Measurements from ENCODE around the gene DSTN.

Gene DSTN

GRCh38 chr20:17555106-17555505 is 14.8 kb upstream of the DSTN start:
- no peak for DNase-seq

- DNase-seq: peak; percentile 49
Measured at GRCh38 chr20:17556837-17557674, 12.8 kb upstream of the DSTN start.

GRCh38 chr20:17557675-17558006 is 12.2 kb upstream of the DSTN start:
- peak; percentile 62 for DNase-seq

GRCh38 chr20:17558154-17558940 is 11.5 kb upstream of the DSTN start:
- peak; percentile 62 for DNase-seq

GRCh38 chr20:17558941-17559304 is 11.0 kb upstream of the DSTN start:
- no peak for DNase-seq

DNA sequence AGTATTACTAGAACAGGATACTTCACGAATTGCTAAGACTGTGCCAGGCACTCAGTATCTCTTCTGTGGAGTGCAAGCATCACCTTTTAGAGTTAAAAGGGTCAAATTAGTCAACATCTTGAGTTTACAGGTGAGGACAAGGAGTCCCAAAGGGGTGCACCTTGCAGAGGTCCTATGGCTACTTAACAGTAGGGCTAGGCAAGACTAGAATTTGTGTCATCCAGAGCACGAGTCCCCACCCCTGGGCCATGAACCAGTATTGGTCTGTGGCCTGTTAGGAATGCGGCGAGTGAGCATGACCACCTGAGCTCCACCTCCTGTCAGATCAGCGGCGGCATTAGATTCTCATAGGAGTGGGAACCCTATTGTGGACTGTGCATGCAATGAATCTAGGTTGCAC is 10.5 kb upstream of the DSTN start:
- DNase-seq: no peak

DNA sequence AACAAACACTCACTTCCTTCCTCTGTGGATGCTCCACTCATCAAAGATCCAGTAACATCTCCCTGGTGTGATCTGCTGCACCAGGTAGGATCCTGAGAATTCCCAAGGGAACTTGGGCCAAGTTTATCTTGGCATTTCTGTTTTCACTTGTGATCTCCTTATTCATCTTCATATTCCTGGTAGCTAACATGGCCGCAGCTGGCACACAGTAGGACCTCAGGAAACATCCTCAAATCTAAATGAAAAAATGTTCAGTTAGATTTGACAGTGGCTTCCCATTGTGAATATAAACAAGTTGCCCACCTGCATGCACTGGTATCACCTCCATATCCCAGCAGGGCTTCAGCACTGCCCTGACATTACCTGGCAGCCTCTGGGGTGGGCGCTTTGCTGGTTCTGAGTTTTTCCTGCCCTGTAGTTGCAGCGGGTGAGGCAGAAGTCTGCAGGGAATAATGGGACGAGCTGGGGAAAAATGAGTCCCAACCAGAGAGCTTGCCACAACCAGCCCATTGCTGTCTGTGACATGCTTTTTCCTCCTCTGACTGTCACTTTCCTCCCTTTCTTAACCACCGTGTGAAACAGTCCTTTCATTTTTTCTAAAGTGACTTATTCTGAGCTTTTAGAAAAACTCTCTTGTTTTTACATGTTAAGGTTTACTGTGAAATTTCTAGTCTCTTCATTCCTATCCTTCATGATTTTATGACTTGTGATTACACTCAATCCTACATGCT is 9.4 kb upstream of the DSTN start:
- no peak for DNase-seq

DNA sequence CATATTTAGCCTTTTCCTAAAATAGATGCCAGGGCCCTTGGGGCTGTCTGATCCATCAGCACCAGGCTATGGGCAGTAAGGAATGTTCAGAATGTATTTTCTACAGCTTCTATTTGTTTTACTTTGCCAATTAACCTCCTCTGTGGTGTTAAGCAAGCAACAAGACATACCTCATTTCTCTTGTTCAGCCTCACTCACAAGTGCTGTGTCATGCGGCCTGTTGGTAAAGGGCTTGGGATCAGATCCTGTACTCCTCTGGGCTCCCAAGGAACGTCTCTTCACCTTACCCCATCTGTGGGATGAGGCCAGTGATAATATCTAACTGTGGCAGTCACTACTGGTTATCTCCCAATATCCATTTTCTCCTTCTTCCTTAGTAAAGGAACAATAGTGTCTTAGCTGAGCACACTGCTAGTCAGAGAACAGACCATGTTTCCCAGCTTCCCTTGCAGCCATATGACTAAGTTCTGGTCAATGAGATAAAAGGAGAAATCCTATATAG is 7.0 kb upstream of the DSTN start:
- DNase-seq: no peak

DNA sequence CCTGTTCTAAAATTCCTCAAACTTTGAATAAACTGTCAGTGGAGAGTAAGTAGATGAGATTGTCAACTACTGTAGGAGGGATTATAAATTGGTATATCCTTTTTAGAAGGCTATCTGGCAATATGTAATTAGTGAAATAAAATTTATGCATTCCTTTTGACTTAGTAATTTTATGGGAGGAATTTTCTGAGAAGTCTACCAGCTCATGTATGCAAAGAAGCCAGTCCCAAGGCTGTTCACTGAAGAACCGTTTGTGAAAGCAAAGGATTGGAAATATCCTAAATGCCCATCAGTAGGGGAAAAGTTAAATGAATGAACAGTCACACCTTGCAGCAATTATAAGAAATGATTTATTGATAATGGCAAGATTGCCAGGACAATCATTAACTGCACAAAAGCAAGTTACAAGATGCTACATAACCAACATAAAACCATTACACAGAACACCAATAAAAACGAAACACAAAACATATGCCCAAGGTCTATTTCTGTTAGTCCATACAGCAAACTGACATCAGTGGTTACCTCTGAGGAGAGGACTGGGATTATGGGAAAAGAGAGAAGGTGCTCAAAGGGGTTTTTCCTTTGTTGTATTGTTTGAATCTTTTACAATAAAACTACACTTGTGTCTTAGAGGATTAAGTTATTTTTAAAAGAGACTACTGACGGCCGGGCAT is 4.6 kb upstream of the DSTN start:
- no peak for DNase-seq

DNA sequence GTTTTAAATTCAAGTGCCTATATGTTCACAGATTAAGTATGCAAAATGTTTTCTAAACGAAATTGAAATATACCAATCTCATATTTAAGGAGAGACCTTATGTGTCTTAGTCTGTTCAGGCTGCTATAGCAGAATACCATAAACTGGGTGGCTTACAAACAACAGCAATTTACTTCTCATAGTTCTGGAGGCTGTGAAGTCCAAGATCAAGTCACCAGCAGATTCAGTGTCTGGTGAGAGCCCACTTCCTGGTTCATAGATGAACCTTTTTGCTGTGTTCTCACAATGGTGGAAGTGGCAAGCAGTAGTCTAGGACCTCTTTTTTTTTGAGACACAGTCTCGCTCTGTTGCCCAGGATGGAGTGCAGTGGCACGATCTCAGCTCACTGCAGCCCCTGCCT is 3.5 kb upstream of the DSTN start:
- no peak for DNase-seq

- DNase-seq: no peak
Measured at GRCh38 chr20:17568045-17568788, 1.7 kb upstream of the DSTN start.

GRCh38 chr20:17568972-17569521 is 828 bp upstream of the DSTN start:
- peak; percentile 32 for DNase-seq

- DNase-seq: peak; percentile 28
Measured at GRCh38 chr20:17570347-17571152, 675 bp downstream of the DSTN start.

DNA sequence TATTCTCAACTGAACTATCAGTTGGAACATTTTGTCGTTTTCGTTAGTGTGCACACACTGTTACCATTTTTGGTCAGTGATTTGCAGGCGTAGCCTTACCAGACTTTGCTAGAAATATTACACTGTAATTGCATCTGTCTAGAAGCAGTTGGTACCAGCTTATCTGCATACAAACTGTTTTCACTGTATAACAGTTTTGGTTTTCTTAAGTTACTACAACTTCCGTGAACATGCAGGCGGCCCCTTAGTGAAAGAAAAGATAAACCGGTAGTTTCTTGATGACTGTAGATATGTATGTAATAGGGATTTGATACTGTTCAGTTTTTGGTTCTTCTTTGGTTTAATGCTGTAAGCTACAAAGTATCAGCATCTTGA is 1.3 kb downstream of the DSTN start:
- DNase-seq: no peak

DNA sequence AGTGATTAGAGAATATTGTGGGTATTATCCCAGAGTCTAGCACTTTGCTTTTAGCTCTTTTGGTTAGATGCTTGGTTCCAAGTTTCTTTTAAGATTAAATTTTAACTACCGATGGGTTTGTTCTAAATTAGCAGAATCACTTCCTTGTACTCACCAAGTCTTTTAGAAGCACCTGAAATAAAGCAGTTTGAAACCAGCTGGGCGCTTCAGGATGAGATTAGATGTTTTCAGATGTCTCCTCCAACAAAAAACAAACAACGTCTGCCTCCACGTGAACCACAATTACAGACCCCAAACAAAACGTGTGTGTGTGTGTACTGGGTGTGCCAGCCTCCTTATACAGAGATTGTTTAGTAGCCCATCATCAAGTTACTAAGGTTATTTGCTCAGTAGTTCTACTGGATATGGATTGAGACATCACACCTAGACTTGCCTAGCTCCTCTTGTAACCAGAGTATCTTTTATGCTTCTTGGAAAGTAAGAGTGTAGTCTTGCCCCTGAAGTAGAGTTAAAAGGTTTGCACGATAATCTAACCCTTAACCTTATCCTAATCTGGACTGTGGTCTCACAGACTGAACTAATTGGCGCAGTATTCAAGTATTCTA is 2.3 kb downstream of the DSTN start:
- no peak for DNase-seq

DNA sequence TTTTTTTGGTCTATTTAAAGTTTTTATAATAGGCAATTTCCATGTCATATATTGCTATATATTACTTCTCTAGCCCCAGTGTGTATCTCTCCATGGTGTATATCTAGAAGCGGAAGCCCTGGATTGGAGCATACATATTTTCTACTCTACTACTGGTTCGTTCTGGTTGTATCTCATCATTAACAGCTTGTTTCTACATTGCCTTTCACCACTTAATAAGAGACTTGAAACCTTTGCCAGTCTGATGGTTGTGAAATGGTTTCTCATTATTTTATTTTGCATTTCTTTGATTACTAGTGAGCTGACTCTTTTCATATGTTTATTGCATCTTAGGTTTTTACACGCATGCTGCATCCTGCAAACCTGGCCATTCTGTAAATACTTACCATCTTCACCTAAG is 3.6 kb downstream of the DSTN start:
- DNase-seq: no peak

DNA sequence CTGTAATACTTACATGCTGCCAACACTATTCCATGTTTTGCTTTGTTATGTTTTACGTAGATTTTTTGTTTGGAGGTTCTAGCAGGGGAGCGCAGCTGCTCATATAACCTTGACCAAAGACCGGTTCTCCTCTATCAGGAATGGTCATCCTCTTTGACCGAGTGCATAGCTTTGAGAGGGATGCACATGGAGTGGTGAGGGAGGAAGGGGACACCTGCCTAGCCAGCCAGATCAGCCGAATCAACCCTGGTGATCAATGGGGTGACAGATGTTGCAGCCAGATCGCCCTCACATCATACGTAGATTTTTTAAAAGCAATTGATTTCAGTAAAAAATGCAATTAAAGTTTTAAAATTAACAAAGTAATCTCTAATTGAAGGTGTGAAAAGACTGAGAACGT is 6.3 kb downstream of the DSTN start:
- DNase-seq: no peak

- no peak for DNase-seq
Measured at GRCh38 chr20:17579369-17580039, 9.6 kb downstream of the DSTN start.

- DNase-seq: no peak
Measured at GRCh38 chr20:17580895-17581294, 11.0 kb downstream of the DSTN start.

DNA sequence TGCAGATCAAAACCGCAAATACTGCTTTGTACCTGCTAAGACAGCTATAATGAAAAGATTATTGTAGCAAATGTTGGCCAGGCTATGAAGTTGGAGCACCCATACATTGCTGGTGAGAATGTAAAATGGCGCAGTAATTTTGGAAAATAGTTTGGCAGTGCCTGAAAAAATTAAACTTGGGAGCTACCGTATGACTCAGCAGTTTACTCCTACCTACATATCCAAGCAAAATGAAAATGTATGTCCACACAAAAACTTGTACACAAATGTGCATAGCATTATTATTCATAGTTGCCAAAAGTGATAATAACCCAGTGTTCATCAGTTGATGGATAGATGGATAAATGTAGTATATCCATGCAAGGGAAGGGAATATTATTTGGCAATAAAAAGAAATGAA is 13.3 kb downstream of the DSTN start:
- DNase-seq: no peak
